Renal cortex interstitium (tissue), 11 donors: ENCODE data around the gene CFAP97D1. TPM values are rescaled to one million over a fixed set of nuclear protein-coding genes. Genes with fewer than 3 reads are reported as not detected.
"Not testable (repeated sequence)": the region's sequence is repeated elsewhere in the genome, so short reads cannot be mapped to it uniquely, and the experiment has no call there.

ENCODE experiments used
- DNase-seq, 11 donors: peaks; one replicate each; pipeline ENCODE4 v3.0.0-alpha.2; 2013; ENCODE audit warnings: low read depth in 9 of 11, low spot score in 4 of 11; ENCODE audit errors: extremely low read depth in 1 of 11
- polyA plus RNA-seq, 3 donors: library from polyadenylated mRNA; unstranded; fragments of 120-200 nt; gene quantifications; one replicate each; pipeline ENCODE4 v1.2.1, GENCODE V29; 2013; ENCODE audit not compliant: insufficient read length in 3 of 3

The CFAP97D1 gene
- polyA plus RNA-seq, 3 donors: 0.04 to 0.08 TPM; not detected in 1

DNA sequence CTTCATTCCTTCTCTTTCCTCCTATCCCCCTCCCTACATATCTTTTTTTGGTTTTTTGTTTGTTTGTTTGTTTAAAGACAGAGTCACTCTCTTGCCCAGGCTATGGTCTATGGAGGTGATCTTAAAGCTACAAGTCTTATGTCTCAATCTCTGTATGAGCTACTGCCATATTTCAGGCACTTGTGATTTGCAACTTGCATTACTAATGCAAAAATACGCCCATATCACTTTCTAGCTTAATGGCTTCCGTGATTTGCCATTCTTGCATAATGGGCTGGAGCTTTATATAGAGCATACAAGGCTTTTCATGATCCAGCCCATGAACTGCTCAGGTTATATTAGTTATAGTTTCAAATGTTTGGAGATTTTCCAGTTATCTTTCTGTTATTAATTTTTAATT lies 7.5 kb downstream of the CFAP97D1 start:
- DNase-seq: no peak

DNA sequence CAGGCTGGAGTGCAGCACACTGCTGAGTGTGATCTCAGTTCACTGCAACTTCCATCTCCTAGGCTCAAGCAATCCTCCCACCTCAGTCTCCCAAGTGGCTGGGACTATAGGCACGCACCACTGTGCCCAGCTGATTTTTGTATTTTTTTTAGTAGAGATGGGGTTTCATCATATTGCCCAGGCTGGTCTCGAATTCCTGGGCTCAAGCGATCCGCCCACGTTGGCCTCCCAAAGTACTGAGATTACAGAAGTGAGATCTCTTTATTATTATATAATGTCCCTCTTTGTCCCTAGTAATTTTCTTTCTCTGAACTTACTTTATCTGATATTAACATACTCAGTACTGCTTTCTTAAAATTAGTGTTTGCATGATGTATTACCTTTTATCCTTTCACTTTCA lies 8.3 kb downstream of the CFAP97D1 start:
- DNase-seq: no peak

DNA sequence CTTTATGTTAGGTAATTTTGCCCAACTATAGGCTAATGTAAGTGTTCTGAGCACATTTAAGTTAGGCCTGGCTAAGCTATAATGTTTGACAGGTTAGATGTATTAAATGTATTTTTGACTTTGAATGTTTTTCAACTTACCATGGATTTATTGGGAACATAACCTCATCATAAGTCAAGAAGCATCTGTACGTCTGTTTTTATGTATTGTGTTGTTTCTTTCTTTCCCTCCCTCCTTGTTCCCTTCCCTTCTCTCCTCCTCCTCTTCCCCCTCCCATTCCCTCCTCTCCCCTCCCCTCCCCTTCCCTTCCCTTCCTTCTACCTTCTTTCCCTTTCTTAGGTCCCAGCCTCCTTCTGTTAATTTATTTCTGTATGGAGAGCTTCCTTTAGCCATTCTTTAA lies 9.2 kb downstream of the CFAP97D1 start:
- no peak for DNase-seq

DNA sequence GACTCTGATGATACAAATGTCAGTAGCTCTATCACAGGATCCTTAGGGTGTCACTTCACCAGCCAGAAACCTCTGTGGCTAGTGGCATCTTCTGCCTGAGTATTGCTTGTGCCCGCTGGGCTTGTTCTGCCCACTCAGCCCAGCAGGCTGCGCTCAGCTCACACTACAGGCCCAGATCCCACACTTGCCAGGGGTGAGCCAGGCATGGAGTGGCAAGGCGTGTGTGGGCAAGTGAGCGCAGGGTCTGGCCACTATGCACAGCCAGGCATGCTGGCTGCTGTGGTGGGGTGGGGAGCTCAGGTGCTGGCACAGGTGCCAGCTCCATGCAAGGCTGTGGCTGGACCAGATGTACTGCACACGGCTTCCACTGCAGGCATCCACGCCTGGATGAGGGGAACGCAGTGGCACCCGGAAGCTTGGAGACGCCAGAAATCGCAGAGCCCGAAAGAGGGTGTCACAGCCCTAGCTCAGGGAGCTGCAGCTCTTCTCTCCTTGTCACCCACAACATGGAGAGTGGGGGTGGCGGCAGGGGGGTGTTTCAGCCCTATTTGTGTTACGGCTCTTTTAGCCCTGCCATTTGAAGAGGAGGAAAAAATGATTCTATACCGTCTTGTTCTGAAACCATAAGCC lies 10.2 kb downstream of the CFAP97D1 start:
- no peak for DNase-seq

DNA sequence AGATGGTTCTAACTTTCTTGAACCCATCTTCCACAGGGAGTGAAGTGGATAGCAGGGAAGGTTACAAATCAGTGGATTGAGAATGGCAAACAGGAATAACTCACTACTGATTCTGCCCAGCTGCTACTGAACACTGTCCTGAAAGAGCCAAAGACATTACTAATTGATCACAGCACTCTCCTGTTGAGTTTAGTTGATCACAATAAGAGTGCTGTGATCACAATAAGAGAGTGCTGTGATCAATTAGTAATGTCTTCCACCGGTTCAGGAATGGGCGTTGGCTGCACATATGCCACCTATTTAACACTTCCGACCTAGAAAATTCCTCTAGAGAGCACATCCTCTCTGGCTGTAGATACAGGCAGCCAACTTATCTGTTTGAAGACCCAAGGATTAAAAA lies 11.4 kb downstream of the CFAP97D1 start:
- peak in 1 of 11 donors; percentile 33 for DNase-seq

DNA sequence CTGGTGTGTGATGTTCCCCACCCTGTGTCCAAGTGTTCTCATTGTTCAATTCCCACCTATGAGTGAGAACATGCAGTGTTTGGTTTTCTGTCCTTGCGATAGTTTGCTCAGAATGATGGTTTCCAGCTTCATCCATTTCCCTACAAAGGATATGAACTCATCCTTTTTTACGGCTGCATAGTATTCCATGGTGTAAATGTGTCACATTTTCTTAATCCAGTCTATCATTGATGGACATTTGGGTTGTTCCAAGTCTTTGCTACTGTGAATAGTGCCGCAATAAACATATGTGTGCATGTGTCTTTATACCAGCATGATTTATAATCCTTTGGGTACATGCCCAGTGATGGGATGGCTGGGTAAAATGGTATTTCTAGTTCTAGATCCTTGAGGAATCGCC lies 12.4 kb downstream of the CFAP97D1 start:
- not testable (repeated sequence) for DNase-seq

DNA sequence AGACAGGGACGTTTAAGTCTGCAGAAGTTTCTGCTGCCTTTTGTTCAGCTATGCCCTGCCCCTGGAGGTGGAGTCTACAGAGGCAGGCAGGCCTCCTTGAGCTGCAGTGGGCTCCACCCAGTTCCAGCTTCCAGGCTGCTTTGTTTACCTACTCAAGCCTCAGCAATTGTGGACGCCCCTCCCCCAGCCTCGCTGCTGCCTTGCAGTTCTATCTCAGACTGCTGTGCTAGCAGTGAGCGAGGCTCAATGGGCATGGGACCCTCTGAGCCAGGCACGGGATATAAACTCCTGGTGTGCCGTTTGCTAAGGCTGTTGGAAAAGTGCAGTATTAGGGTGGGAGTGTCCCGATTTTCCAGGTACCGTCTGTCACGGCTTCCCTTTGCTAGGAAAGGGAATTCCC lies 17.8 kb downstream of the CFAP97D1 start:
- not testable (repeated sequence) for DNase-seq

DNA sequence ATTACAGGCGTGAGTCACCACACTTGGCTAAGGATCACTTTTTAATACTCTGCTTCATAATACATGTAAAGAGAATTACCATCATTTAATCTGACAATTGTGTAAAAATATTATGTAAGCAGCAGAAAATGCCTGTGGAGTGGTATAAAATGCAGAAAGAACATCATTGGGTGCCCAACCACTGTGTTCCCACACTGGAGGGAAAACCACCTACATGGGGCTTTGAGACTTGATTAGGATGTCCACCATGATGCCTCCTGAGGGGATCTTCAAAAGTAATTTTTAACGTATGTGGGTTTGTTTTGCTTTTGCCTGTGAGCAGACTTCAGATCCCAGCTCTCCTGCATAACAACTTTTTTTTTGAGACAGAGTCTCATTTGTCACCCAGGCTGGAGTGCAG lies 18.8 kb downstream of the CFAP97D1 start:
- DNase-seq: no peak

DNA sequence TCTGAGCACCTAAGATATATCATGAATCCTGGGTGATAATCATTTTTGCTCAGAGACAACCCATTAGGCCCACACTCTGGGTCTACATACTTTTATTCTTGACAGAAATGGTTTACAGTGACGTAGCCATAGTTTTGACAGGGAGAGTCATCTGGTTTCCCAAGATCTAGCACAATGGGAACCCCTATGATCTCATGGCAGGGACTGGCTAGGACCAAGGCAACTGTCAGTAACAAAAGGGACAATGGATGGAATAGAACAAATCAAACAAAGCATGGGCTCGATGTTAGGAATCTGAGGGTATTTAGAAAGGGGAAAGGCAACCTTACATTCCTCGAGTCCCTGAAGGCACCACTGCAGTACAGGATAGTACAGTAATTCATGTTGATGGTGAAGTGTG lies 20.5 kb downstream of the CFAP97D1 start:
- DNase-seq: no peak

DNA sequence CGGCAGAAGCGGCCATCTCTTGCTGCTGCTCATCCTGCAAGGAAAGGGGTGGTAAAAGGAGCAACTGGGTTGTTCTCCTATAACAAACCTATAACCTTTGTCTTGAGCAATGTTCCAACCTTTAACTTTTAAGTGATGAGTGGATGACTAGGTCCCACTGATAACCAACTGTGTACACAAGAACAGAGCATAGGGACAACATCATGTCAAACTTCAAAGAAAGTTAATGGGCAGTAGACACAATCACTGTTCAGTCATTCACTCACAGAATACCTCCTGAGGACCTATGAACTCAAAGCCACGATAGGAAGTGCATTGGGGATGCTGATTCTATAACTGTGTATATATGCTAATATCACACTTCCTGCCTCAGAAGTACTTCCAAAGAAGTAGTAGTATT lies 21.6 kb downstream of the CFAP97D1 start:
- no peak for DNase-seq

DNA sequence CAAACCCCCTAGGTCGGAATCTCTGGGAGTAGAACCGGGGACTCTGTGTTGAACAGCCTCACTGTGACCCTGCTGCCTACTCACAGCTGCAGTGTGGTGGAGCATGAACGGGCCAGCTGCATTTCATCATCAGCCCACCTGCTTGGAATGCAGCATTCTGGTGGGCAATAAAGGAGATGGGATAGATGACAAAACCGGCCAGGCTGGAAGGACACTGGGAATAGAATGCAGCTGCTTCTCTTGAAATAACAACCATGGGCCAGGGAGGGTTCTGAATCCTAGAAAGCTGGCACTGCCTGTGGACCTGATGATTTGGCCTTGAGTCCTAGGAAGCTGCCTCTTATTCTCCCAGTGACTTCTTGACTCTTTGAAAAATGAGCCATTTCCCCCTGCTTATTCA lies 23.5 kb downstream of the CFAP97D1 start:
- peak in 9 of 11 donors; percentile 21 to 73 (median 49) for DNase-seq

DNA sequence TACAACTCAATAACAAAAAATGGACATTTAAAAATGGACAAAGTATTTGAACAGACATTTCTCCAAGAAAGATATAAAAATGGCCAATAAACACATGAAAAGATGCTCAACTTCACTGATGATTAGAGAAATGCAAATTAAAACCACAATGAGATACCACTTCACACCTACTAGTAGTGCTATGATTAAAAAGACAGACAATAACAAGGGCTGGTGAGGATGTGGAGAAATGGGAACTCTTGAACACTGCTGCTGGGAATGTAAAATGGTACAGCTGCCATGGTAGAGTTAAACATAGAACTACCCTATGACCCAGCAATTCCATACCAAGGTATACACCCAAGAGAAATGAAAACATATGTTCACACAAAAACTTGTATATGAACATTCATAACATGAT lies 24.9 kb downstream of the CFAP97D1 start:
- DNase-seq: no peak

DNA sequence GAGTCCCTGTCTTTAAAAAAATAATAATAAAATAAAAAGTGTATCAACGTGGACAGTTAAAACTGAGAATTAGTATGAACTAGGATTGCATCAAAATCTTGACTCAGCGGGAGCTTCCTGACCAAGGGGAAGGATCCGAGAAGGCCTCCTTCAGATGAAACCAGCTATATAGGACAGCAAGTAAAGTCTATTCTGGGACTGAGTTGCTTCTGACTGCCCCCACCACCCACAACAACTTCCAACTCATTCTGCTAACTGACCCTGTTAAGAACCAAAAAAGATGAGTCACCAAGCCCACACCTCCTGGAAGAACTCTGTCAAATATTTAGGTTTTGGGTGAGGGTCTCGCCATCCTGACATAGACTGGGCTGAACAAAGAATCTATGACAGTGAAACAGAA lies 27.8 kb downstream of the CFAP97D1 start:
- DNase-seq: no peak

DNA sequence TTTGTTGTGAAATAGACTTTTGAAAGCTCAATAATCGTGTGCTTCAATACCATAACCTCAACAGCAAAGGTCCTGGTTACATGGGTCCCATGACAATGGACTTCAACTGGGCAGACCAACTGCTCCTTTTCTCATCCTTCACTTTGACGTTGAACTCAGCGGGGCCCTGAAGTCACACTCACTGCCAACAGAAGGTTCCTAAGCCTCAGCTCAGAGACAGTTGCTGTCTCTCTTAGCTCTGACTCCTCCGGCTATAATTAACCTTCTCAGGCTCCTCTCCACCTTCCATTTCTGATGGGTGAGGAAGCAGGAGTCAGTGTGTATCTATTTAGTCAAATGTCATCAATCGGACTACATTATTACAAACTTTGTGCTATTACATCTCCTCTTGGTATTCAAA lies 28.9 kb downstream of the CFAP97D1 start:
- DNase-seq: no peak

DNA sequence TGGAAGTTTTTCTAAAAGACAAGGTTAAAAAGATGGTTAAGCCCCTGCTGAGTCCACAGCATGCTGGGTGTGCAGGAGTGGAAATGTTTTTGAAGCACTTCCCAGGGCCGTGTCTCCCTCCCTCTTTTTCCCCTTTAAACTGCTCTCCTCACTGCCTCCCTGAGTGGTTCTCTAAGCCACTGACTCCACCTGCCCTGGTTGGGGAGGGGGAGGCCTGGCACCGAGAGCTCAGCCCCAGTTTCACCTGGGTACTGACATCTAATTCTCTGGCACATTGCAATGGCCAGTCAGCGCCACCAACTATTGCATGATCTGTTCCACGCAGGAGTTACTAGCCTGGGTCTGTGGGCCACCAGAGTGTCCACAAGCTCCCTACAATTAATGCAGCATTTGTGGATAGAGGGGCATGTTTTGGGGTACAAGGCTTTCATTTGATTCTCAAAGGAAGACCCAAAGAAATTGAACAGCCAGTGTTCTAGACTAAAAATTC lies 30.0 kb downstream of the CFAP97D1 start:
- no peak for DNase-seq

DNA sequence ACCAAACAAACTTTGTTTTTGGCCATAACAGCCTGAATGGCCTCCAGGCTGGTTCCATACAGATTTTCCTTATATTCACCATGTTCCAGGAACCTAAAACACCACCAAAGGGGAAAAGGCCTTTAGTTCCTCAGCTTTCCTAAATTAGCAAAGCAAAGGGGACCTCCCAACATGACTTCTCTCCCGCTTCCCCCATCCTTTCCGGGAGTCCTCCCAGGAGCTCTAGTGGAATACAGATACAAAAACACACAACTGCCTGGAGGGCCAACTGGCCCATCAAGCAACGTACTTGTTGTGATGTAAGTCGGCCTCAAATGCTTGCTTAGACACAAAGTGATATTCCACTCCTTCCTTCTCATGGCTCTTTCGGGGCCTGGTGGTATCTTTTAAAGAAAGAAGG lies 30.6 kb downstream of the CFAP97D1 start:
- DNase-seq: no peak

DNA sequence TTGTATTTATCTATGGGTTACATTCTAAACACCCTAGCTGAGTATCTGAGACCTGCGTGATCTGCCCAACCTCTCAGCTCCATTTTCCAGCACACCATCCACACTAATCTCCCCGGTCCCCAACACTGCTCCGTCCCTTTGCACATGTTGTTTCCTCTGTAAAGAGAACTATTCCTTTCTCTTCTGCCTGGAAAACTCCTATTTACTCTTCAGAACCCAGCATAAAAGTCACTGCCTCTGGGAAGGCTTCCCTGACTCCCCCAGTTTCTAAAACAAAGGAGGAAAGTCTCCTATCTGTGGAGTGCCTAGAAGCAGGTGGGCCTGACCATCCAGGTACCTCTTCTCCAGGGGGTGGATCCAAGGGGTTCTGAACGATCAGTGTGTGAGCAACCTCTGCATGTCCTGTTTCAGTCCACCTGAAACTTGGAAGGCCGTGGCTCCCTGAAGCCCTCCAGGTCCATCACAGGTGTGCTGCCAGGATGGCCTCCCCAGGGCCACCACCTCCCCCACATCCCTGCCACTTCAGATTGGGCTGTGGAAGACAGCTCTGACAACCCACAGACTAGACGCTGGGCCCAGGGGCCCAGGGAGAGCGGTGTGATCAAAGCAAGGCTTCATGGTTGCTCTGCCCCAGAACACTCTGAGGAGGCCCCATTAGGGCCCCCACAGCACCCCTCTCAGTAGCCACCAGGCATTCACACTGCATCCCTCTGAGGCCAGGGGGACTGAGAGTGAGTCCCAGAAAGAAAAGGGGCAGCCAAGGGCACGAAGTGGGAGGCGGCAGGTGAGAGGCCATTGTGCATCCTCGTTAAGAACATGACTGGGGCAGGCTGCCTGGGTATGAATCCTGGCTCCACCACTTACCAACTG lies 32.4 kb downstream of the CFAP97D1 start:
- DNase-seq: no peak

DNA sequence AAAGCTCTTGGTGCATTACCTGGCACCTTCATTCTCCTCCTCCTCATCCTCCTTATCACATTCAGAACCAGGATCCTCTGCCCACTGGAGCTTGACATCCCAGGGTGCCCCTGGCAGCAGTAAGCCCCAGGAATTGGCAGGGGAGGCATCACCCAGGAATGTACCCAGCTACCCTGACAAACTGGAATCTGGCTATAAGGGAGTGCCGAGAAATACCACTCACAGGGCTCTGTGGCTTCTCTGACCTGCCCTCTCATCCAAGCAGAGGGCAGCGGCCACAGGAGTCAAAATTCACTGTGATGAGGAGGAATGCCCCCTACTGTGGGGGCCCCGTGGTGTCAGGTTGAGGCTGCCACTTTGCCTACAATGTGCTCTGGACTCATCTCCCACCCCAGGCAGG lies 33.2 kb downstream of the CFAP97D1 start:
- DNase-seq: no peak

DNA sequence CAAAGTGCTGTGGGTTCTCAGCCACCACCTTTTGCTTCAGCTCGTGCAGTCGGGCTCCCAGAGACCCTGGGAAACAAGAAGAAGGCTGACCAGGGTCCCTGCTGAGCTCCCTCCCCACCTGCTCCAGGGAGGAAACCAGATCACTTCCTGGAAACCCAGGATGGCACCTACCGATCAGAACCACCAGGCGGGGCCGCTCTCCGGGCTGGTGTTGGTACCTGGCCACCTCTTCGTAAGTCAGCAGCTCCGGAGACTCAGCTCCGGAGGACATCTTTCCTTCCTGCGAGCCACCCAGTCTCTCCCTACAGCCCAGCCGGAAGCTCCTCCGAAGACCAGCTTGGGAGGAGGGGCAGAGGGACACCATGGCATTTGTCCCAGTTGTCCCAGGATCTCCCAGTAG lies 33.8 kb downstream of the CFAP97D1 start:
- DNase-seq: no peak

DNA sequence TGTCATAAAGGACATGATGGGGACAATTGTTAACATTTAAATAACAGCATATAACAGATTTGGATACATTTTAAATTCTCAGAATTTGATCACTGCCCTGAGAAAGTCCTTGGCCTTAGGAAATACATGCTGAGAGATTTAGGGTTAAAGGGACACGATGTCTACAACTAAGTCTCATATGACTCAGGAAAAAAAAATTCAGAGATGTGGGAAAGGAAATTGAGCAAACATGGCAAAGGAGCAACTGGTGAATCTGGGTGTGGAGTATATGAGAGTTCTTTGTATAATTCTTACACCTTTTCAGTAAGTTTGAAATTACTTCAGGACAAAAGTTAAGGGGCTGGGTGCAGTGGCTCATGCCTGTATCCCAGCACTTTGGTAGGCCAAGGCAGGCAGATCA lies 34.5 kb downstream of the CFAP97D1 start:
- no peak for DNase-seq
